Measurements from ENCODE around the gene DGKQ.

DGKQ gene

GRCh38 chr4:1011022-1011665 is 37.8 kb upstream of the DGKQ start, which contains the start of gene FGFRL1:
FGFRL1 (plus strand) TSS chr4:1011626; CDS start chr4:1012486, 860 bp downstream.
- Histone ChIP-seq H3K36me3 (replicated peaks; ENCODE audit: insufficient read depth, low read length) (no peaks in the 10 kb centered on the region), H3K4me3 (ENCODE audit: low read length) (no peak within 1 kb of the TSS), H2AFZ (ENCODE audit: low read length) (no peak within 1 kb of the TSS), H3K27me3 (replicated peaks; ENCODE audit: insufficient read depth, low read length) (no peaks in the 10 kb centered on the region), H3K4me2 (ENCODE audit: low read depth, low read length) (no peak within 1 kb of the TSS), H3F3A (ENCODE audit: insufficient read depth, low read length) (no peaks in the 10 kb centered on the region), H3K27ac (ENCODE audit: low read length) (no peak within 1 kb of the TSS), H3K9ac (ENCODE audit: low read length) (no peak within 1 kb of the TSS), H3K4me1 (ENCODE audit: low read length) (no peaks in the 10 kb centered on the region), H3K9me2 (replicated peaks; ENCODE audit: insufficient read depth, low read length) (no peaks in the 10 kb centered on the region), H3K79me2 (ENCODE audit: low read length) (no peaks in the 10 kb centered on the region), H4K20me1 (ENCODE audit: insufficient read depth, low read length) (no peaks in the 10 kb centered on the region), H3K9me3 (replicated peaks; ENCODE audit: insufficient read depth, low read length) (no peaks in the 10 kb centered on the region)
- DNase-seq, result no peak
- TF ChIP-seq EZH2 (optimal IDR thresholded peaks at IDR 0.05; ENCODE audit: low read depth, low read length) (no peak), CTCF (IDR thresholded peaks at IDR 0.05; ENCODE audit: low read length) (no peak)

GRCh38 chr4:1010395-1011021 is 37.1 kb upstream of the DGKQ start:
- no peak for DNase-seq
- no peak for TF ChIP-seq EZH2 (optimal IDR thresholded peaks at IDR 0.05; ENCODE audit: low read depth, low read length)
- TF ChIP-seq EZH2phosphoT487 (IDR thresholded peaks at IDR 0.05; ENCODE audit: low read length), result no peak
- TF ChIP-seq CTCF (IDR thresholded peaks at IDR 0.05; ENCODE audit: low read length), result no peak
- Histone ChIP-seq H4K20me1 (ENCODE audit: insufficient read depth, low read length) (no peaks in the 10 kb centered on the region), H3K36me3 (replicated peaks; ENCODE audit: insufficient read depth, low read length) (no peaks in the 10 kb centered on the region), H3K9me3 (replicated peaks; ENCODE audit: insufficient read depth, low read length) (no peaks in the 10 kb centered on the region), H3K27ac (ENCODE audit: low read length) (no peak overlapping the region), H3F3A (ENCODE audit: insufficient read depth, low read length) (no peaks in the 10 kb centered on the region), H3K79me2 (ENCODE audit: low read length) (no peaks in the 10 kb centered on the region), H2AFZ (ENCODE audit: low read length) (no peak overlapping the region), H3K4me3 (ENCODE audit: low read length) (no peak overlapping the region), H3K9me2 (replicated peaks; ENCODE audit: insufficient read depth, low read length) (no peaks in the 10 kb centered on the region), H3K4me2 (ENCODE audit: low read depth, low read length) (no peak overlapping the region), H3K9ac (ENCODE audit: low read length) (no peak overlapping the region), H3K27me3 (replicated peaks; ENCODE audit: insufficient read depth, low read length) (no peaks in the 10 kb centered on the region), H3K4me1 (ENCODE audit: low read length) (no peaks in the 10 kb centered on the region)

GRCh38 chr4:1009542-1010394 is 36.4 kb upstream of the DGKQ start:
- Histone ChIP-seq H3K4me3 (ENCODE audit: low read length) (no peak overlapping the region), H3F3A (ENCODE audit: insufficient read depth, low read length) (no peaks in the 10 kb centered on the region), H3K27ac (ENCODE audit: low read length) (no peak overlapping the region), H3K79me2 (ENCODE audit: low read length) (no peaks in the 10 kb centered on the region), H4K20me1 (ENCODE audit: insufficient read depth, low read length) (no peaks in the 10 kb centered on the region), H3K27me3 (replicated peaks; ENCODE audit: insufficient read depth, low read length) (no peaks in the 10 kb centered on the region), H3K4me2 (ENCODE audit: low read depth, low read length) (no peak overlapping the region), H3K9ac (ENCODE audit: low read length) (no peak overlapping the region), H3K4me1 (ENCODE audit: low read length) (no peaks in the 10 kb centered on the region), H2AFZ (ENCODE audit: low read length) (no peak overlapping the region), H3K36me3 (replicated peaks; ENCODE audit: insufficient read depth, low read length) (no peaks in the 10 kb centered on the region), H3K9me2 (replicated peaks; ENCODE audit: insufficient read depth, low read length) (no peaks in the 10 kb centered on the region), H3K9me3 (replicated peaks; ENCODE audit: insufficient read depth, low read length) (no peaks in the 10 kb centered on the region)
- TF ChIP-seq EZH2 (optimal IDR thresholded peaks at IDR 0.05; ENCODE audit: low read depth, low read length) (no peak), EZH2phosphoT487 (IDR thresholded peaks at IDR 0.05; ENCODE audit: low read length) (no peak), CTCF (IDR thresholded peaks at IDR 0.05; ENCODE audit: low read length) (no peak)
- DNase-seq, result no peak
